ENCODE results near the gene CGAS.
"Not testable (repeated sequence)": the region's sequence is repeated elsewhere in the genome, so short reads cannot be mapped to it uniquely, and the experiment has no call there.

GRCh38 chr6:73459474-73459873 is 7.4 kb upstream of the CGAS start:
- not testable (repeated sequence) for TF ChIP-seq CTCF (IDR thresholded peaks at IDR 0.05; ENCODE audit: insufficient read depth, low read length); REST (IDR thresholded peaks at IDR 0.05; ENCODE audit: insufficient replicate concordance, low read depth); POLR2AphosphoS5 (IDR thresholded peaks at IDR 0.05; ENCODE audit: low read depth); GABPA (IDR thresholded peaks at IDR 0.05; ENCODE audit: low read depth); SPI1 (IDR thresholded peaks at IDR 0.05; ENCODE audit: borderline replicate concordance, low read depth)

Measured in HL-60 (cell line).